SIG-M5 treated with dmso at 0.1 percent for 504 hours (cell line): ENCODE results near the gene KRT6A.

Experiments
- DNase-seq: peaks from one replicate; lab custom pipeline; 2025; ENCODE audit not compliant: unreplicated experiment; lab: John Stamatoyannopoulos, UW

KRT6A gene

DNA sequence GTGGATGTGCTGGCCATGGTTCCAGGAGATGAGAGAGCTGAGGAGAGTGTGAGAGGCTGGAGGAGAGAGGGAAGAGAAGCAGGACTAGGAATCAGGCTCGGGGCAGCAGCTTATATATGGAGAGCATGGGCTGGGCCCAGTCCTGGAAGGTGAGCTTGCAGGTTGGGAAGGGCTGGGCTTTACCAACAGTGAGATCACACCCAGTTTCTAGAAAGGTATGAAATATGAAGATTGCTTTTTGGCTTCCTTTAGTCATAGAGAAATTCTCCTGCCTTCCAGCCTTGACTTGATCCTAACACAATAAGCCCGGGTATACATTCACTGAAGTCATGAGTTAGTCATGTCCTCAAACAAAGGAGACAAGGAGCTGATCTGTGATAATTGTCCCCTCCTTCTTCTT lies at the start of gene KRT6A:
KRT6A (minus strand) TSS at position 86 of the 400 bp plus-strand sequence; CDS start at position 17, 69 bp downstream.
- DNase-seq = no peak

DNA sequence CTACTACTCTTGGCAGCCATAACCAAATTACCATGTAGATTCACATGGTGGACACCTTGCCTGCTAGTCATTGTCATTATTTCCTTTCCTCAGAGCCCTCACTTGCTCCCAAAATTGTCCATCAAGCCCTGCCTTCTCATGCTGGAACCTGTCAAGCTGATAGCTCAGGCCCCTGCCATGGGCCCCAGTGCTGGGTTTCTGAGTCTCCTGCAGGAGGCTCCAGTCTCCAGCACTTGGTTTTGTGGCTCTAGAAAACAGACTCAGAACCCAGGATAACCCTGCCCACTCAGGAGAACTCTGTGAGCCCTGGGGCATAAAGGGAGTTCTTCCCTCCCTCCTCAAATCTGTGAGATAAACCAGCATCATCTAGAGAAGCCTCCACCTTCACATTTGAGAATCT lies 49.1 kb upstream of the KRT6A start:
- no peak for DNase-seq

DNA sequence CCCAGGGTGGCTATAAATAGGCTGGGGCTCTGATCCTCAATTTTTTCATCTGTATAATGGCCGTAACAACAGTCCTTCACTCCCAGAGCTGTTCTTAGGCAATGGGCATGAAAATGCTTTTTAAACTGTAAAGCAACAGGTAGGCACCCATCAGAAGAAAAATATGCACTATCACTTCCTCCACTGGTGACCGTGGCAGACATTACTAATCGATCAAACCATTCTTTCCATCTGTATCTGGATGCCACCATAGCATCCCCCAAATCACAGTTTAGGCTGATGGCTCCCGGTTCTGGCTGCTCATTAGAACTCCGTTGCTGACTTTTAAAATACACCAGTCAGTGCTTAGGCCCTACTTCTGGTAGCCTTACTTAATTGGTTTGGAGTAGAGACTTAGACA lies 48.7 kb upstream of the KRT6A start:
- no peak for DNase-seq

- no peak for DNase-seq
These were observed 47.5 kb upstream of the KRT6A start for GRCh38 chr12:52540531-52540930.

DNA sequence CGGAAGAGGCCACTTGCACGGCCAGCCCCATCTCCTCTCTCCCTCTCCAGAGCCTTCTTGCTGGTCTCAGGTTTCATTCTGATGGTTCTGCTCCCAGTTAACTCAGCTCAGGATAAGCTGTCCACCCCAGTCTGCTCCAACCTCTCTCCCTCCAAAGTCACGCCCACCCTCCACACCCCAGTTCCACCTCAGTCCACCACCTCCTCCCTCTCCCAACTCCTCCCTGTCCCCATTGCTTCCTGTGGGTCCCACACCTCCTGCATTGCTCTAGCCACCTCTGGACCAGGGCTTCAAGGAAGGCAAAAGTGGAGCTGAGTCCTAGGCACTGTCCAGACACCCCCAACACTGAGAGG lies 46.7 kb upstream of the KRT6A start:
- no peak for DNase-seq

DNA sequence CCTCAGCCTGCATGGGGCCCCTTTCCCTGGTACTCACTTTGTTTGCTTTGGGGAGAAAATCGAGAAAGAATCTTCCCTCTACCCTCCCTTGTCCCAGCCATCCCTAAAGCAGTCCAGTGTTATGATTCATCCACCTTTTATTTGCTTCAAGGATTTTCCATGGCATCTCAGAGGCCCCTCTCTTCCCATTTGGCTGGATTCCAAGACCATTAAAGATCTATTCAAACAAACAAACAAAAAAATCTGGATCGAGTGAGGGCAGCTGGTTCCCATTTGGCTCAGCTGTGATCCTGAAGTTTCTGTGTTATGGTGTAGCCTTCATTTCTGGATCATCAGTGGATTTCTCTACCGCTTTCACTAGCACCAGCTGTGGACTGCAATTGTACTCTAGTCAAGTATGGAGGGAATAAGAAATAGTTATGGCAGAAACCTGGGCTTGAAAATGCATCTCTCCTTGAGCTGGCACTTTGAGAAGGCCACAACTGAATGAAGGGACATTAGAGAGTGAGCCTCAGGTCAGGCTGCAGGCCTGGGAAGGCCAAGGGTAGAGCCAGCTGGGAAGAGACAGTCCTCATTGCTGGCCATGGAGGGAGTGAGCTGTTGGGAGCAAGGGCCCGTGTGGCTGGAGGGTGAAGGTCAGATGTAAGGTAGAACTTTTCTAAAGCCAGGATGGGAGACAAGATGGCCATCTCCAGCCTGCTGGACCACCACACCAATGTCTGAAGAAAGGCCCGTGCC lies 46.2 kb upstream of the KRT6A start:
- no peak for DNase-seq

- no peak for DNase-seq
These were observed 44.0 kb upstream of the KRT6A start for GRCh38 chr12:52537101-52537500.

GRCh38 chr12:52535574-52535973 lies 42.5 kb upstream of the KRT6A start:
- no peak for DNase-seq

DNA sequence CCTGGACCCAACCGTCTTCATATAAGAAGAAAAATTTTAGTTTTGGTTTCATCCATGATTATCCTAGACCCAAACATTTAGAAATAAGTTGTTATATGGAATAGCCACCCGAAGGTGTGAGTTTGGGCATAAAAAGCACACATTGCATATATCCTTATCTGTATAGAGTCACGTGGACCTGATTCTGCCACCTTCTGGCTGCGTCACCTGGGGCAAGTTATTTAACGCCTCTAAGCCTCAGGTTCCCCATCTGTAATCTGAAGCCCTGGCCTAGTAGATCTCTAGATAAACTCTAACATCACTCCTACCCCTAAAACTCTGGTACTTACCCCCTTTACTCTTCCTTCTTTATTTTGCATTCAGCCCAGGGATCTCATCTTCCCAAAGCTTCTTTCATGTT lies 41.4 kb upstream of the KRT6A start:
- no peak for DNase-seq

GRCh38 chr12:52533686-52534470 lies 40.8 kb upstream of the KRT6A start:
- no peak for DNase-seq

GRCh38 chr12:52532636-52533035 lies 39.6 kb upstream of the KRT6A start:
- DNase-seq = no peak

- peak; percentile 50 for DNase-seq
These were observed 38.7 kb upstream of the KRT6A start for GRCh38 chr12:52531566-52532300.

- DNase-seq = no peak
These were observed 37.8 kb upstream of the KRT6A start for GRCh38 chr12:52530905-52531304.

DNA sequence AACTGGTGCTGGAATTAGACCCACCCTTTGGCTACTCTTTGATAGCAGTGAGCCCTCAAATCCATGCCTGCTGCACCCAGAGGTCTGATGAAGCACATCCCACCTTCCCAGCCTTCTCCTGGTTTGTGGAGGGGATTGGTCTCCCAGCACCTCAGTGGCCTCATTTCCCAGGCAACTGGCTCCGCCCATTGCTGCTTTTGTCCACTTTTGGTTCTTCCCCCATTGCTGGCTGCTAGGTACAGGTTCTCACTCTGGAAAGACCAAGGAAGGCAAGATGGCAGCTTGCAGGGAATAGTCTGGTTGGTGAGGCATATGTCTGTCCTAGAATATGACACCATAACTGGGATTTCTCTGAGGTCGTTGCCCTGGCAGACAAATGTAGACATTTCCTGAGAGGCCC lies 37.3 kb upstream of the KRT6A start:
- no peak for DNase-seq

DNA sequence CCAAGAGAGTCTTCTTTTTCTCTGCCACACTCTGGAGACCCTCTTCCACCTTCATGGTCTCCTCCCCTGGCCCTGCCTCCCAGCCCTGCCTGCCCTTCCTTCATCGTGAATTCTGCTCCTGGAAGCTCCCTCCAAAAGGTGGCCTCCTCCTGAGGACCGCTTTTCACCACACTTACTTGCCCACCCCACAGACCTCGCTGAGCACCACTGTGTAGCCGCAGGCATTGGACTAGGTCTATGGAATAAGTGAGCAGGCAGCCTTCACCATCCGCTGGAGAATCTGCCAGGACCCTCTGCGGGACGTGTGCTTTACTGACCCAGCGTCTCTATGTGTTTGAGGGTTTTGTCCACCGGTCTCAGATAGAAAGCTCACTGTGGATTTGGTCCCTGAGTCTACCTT lies 36.8 kb upstream of the KRT6A start:
- no peak for DNase-seq

DNA sequence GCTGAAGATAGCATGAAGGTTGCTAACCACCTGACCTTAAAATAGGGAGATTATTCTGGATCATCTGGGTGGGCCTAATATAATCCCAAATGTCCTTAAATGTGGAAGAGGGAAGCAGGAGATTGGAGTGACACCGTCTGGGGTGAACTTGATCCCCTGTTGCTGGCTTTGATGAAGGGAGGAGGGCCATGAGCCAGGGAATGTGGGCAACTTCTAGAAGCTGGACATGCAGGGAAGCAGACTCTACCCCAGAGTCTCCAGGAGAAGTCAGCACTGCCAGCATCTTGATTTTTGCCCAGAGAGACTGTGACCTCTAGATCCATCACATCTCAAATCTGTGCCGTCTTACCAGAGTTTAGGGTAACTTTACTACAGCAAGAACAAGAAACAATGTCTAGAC lies 36.4 kb upstream of the KRT6A start:
- no peak for DNase-seq

DNA sequence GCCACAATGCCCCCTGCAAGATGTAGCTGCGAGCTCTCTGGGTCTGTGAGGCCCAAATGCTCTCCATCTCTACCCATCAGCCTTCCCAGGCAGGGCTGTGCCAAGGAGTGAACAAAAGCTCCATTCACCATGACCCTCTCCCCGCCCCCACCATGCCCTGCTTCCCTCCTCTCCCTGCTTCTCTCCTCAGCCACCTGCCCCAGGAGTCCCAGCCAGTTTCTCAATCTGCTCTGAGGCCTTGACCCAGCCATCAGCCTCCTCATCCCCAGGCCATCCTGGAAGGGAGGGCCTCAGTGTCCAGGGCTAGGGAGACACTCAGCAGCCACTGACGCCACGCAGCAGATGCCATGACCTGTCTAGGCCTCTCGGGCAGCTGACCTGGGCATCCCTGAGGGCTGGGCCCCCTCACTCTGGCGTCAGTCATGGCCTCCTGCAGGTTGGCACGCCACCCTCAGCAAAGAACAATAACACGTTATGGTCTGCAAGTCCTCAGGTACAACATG lies 35.6 kb upstream of the KRT6A start:
- DNase-seq = no peak

- DNase-seq = no peak
These were observed 34.2 kb upstream of the KRT6A start for GRCh38 chr12:52527121-52527800.

DNA sequence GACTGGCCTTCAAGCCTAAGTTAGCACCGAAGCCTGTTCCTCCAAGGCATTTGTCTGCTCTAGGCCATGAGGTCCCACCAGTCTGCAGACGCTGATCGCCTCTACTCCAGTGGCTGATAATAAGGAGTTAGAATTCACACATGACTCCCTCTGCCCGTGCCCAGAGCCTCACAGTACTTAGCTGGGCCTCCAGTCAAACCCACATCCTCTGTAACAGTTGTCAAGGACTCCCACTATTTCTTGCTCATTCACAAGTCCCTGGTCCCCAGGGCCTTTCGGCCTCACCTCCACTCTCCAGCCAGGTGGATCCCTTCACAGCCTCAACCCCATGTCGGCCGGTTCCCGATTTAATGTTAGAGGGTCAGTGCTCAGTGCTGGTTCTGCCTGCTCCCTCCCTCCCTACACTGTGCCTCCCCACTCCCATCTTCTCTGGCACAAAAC lies 33.5 kb upstream of the KRT6A start:
- DNase-seq = no peak

- DNase-seq = no peak
These were observed 32.8 kb upstream of the KRT6A start for GRCh38 chr12:52525661-52526499.
